Sigmoid colon (tissue), 4 donors: ENCODE measurements around the gene NUDT22.

Experiments
- CTCF ChIP-seq, 4 experiments: fragments of 450-650 bp in 3 of 4; fragments of 200-600 bp in 1 of 4; IDR thresholded peaks; one replicate each; pipeline ENCODE4 v1.5.1; 2016 to 2019; ENCODE audit warnings: antibody characterized with exemption in 4 of 4, mild to moderate bottlenecking in 3 of 4, moderate library complexity in 2 of 4
- EP300 ChIP-seq, 4 donors: sonication (generic); formaldehyde crosslinking; IDR thresholded peaks; one replicate each; pipeline ENCODE4 v1.6.1; 2017; ENCODE audit warnings: antibody characterized with exemption in 4 of 4
- POLR2A ChIP-seq, 2 donors: fragments of 450-650 bp; IDR thresholded peaks; one replicate each; pipeline ENCODE4 v1.6.1; 2016; ENCODE audit warnings: antibody characterized with exemption in 2 of 2, mild to moderate bottlenecking in 2 of 2, moderate library complexity in 2 of 2
- POLR2AphosphoS5 ChIP-seq, 4 donors: sonication (generic); formaldehyde crosslinking; IDR thresholded peaks; one replicate each; pipeline ENCODE4 v1.6.1; 2017; ENCODE audit warnings: antibody characterized with exemption in 4 of 4

- TF ChIP-seq CTCF (IDR thresholded peaks at IDR 0.05): no peak
- no peak for TF ChIP-seq POLR2AphosphoS5 (IDR thresholded peaks at IDR 0.05)
- no peak for TF ChIP-seq EP300 (IDR thresholded peaks at IDR 0.05)
- TF ChIP-seq POLR2A (IDR thresholded peaks at IDR 0.05): no peak
Observed at GRCh38 chr11:64218628-64219353, 7.3 kb upstream of the NUDT22 start.
